HL-60 (cell line): ENCODE data around the gene LGALS7B.

Source experiments
- GABPA ChIP-seq: IDR thresholded peaks from 2 replicates; pipeline ENCODE4 v1.6.1; 2012; ENCODE audit warnings: low read depth
- POLR2AphosphoS5 ChIP-seq: IDR thresholded peaks from 2 replicates; pipeline ENCODE4 v1.6.1; 2012; ENCODE audit warnings: low read depth
- SPI1 ChIP-seq: IDR thresholded peaks from 2 replicates; pipeline ENCODE4 v1.6.1; 2012; ENCODE audit warnings: low read depth, mild to moderate bottlenecking, borderline replicate concordance
- TF ChIP-seq, protein P1 (sequence below): IDR thresholded peaks from one replicate; pipeline ENCODE4 v1.5.1; 2011; ENCODE audit warnings: low read length, control low read depth, inconsistent platforms; ENCODE audit not compliant: insufficient read depth
- TF ChIP-seq, protein P2 (sequence below): IDR thresholded peaks from 2 replicates; pipeline ENCODE4 v1.6.1; 2012; ENCODE audit warnings: low read depth; ENCODE audit not compliant: insufficient replicate concordance

- TF ChIP-seq, protein P1, sequence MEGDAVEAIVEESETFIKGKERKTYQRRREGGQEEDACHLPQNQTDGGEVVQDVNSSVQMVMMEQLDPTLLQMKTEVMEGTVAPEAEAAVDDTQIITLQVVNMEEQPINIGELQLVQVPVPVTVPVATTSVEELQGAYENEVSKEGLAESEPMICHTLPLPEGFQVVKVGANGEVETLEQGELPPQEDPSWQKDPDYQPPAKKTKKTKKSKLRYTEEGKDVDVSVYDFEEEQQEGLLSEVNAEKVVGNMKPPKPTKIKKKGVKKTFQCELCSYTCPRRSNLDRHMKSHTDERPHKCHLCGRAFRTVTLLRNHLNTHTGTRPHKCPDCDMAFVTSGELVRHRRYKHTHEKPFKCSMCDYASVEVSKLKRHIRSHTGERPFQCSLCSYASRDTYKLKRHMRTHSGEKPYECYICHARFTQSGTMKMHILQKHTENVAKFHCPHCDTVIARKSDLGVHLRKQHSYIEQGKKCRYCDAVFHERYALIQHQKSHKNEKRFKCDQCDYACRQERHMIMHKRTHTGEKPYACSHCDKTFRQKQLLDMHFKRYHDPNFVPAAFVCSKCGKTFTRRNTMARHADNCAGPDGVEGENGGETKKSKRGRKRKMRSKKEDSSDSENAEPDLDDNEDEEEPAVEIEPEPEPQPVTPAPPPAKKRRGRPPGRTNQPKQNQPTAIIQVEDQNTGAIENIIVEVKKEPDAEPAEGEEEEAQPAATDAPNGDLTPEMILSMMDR, result no peak
- TF ChIP-seq, protein P2, sequence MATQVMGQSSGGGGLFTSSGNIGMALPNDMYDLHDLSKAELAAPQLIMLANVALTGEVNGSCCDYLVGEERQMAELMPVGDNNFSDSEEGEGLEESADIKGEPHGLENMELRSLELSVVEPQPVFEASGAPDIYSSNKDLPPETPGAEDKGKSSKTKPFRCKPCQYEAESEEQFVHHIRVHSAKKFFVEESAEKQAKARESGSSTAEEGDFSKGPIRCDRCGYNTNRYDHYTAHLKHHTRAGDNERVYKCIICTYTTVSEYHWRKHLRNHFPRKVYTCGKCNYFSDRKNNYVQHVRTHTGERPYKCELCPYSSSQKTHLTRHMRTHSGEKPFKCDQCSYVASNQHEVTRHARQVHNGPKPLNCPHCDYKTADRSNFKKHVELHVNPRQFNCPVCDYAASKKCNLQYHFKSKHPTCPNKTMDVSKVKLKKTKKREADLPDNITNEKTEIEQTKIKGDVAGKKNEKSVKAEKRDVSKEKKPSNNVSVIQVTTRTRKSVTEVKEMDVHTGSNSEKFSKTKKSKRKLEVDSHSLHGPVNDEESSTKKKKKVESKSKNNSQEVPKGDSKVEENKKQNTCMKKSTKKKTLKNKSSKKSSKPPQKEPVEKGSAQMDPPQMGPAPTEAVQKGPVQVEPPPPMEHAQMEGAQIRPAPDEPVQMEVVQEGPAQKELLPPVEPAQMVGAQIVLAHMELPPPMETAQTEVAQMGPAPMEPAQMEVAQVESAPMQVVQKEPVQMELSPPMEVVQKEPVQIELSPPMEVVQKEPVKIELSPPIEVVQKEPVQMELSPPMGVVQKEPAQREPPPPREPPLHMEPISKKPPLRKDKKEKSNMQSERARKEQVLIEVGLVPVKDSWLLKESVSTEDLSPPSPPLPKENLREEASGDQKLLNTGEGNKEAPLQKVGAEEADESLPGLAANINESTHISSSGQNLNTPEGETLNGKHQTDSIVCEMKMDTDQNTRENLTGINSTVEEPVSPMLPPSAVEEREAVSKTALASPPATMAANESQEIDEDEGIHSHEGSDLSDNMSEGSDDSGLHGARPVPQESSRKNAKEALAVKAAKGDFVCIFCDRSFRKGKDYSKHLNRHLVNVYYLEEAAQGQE, result no peak
- TF ChIP-seq SPI1, result no peak
- TF ChIP-seq POLR2AphosphoS5, result no peak
- TF ChIP-seq GABPA, result no peak
Observed at GRCh38 chr19:38817081-38817480, 28.1 kb downstream of the LGALS7B start.
